MM.1S (cell line): ENCODE measurements around the gene DAAM1.

ENCODE experiments used
- DNase-seq: peaks from one replicate; pipeline ENCODE4 v3.0.0-alpha.2; 2015
- H2AFZ ChIP-seq: fragments of 300-600 bp; sonication (generic); 2 replicates; pipeline ENCODE4 v1.6.0; 2016; ENCODE audit warnings: antibody characterized with exemption, low read length
- H3F3A ChIP-seq: fragments of 300-600 bp; sonication (generic); 2 replicates; pipeline ENCODE4 v1.6.1; 2016; ENCODE audit warnings: mild to moderate bottlenecking, antibody characterized with exemption, low read length, moderate library complexity, mixed read lengths; ENCODE audit not compliant: insufficient read depth
- H3K27ac ChIP-seq: fragments of 300-600 bp; sonication (generic); 2 replicates; pipeline ENCODE4 v1.5.1; 2016; ENCODE audit warnings: mild to moderate bottlenecking, low read length
- H3K27me3 ChIP-seq: fragments of 300-600 bp; sonication (generic); replicated peaks from 2 replicates; pipeline ENCODE4 v1.6.0; 2016; ENCODE audit warnings: low read length; ENCODE audit not compliant: insufficient read depth
- H3K36me3 ChIP-seq: fragments of 300-600 bp; sonication (generic); replicated peaks from 2 replicates; pipeline ENCODE4 v1.6.1; 2016; ENCODE audit warnings: mild to moderate bottlenecking, low read length, mixed read lengths; ENCODE audit not compliant: insufficient read depth
- H3K4me1 ChIP-seq: fragments of 300-600 bp; sonication (generic); 2 replicates; pipeline ENCODE4 v1.6.1; 2016; ENCODE audit warnings: low read length, mixed read lengths
- H3K4me2 ChIP-seq: fragments of 300-600 bp; sonication (generic); 2 replicates; pipeline ENCODE4 v1.6.0; 2016; ENCODE audit warnings: low read depth, low read length
- H3K4me3 ChIP-seq: fragments of 300-600 bp; sonication (generic); 2 replicates; pipeline ENCODE4 v1.5.1; 2016; ENCODE audit warnings: low read length, mixed read lengths
- H3K79me2 ChIP-seq: fragments of 300-600 bp; sonication (generic); 2 replicates; pipeline ENCODE4 v1.6.1; 2016; ENCODE audit warnings: mixed run types, low read length, mixed read lengths
- H3K9ac ChIP-seq: fragments of 300-600 bp; sonication (generic); 2 replicates; pipeline ENCODE4 v1.6.1; 2016; ENCODE audit warnings: low read length, mixed read lengths
- H3K9me2 ChIP-seq: fragments of 300-600 bp; sonication (generic); replicated peaks from 2 replicates; pipeline ENCODE4 v1.6.1; 2016; ENCODE audit warnings: mild to moderate bottlenecking, low read length, mixed read lengths; ENCODE audit not compliant: insufficient read depth
- H3K9me3 ChIP-seq: fragments of 300-600 bp; sonication (generic); replicated peaks from 2 replicates; pipeline ENCODE4 v1.6.1; 2016; ENCODE audit warnings: mild to moderate bottlenecking, low read length, mixed read lengths; ENCODE audit not compliant: insufficient read depth
- H4K20me1 ChIP-seq: fragments of 300-600 bp; sonication (generic); 2 replicates; pipeline ENCODE4 v1.6.1; 2016; ENCODE audit warnings: mild to moderate bottlenecking, low read length, moderate library complexity, mixed read lengths; ENCODE audit not compliant: insufficient read depth
- CTCF ChIP-seq: fragments of 300-600 bp; sonication (generic); IDR thresholded peaks from 2 replicates; pipeline ENCODE4 v1.5.1; 2016; ENCODE audit warnings: antibody characterized with exemption, low read length, mixed read lengths
- EZH2 ChIP-seq: fragments of 300-600 bp; sonication (generic); optimal IDR thresholded peaks from 2 replicates; pipeline ENCODE3; 2017; ENCODE audit warnings: low read depth, mild to moderate bottlenecking, antibody characterized with exemption, low read length, mixed read lengths
- EZH2phosphoT487 ChIP-seq: fragments of 300-600 bp; sonication (generic); IDR thresholded peaks from 2 replicates; pipeline ENCODE4 v1.6.1; 2018; ENCODE audit warnings: antibody characterized with exemption, low read length

DAAM1 gene

GRCh38 chr14:59311723-59312122 is 123.3 kb downstream of the DAAM1 start:
- no peaks in the 10 kb centered on the region for H3K79me2 ChIP-seq
- H3K4me1 ChIP-seq = 0 out of 2 replicates have a peak, but pooled peaks cover 12% of the 10 kb centered on the region

GRCh38 chr14:59313144-59313651 is 124.7 kb downstream of the DAAM1 start:
- peak overlapping the region; percentile 8; the same call in 1 of the 2 replicates for H3K27ac ChIP-seq
- no peak overlapping the region for H3K9ac ChIP-seq
- no peak overlapping the region for H2AFZ ChIP-seq
- H3K4me1 ChIP-seq = 0 out of 2 replicates have a peak, but pooled peaks cover 12% of the 10 kb centered on the region
- no peak overlapping the region for H3K4me2 ChIP-seq
- H3K27me3 ChIP-seq = no peaks in the 10 kb centered on the region
- no peaks in the 10 kb centered on the region for H3F3A ChIP-seq
- H3K36me3 ChIP-seq = no peaks in the 10 kb centered on the region
- no peaks in the 10 kb centered on the region for H3K9me2 ChIP-seq
- H3K79me2 ChIP-seq = no peaks in the 10 kb centered on the region
- DNase-seq = peak; percentile 26
- no peaks in the 10 kb centered on the region for H3K9me3 ChIP-seq
- TF ChIP-seq EZH2 = no peak
- TF ChIP-seq EZH2phosphoT487 = no peak
- no peak for TF ChIP-seq CTCF
- H4K20me1 ChIP-seq = no peaks in the 10 kb centered on the region
- H3K4me3 ChIP-seq = no peak overlapping the region

More at GRCh38 chr14:59311723-59312122, 123.3 kb downstream of the DAAM1 start:
- no peak for DNase-seq
- Histone ChIP-seq H3K9me3 (no peaks in the 10 kb centered on the region), H3K4me2 (no peak overlapping the region), H3K9me2 (no peaks in the 10 kb centered on the region), H3K9ac (no peak overlapping the region), H3K36me3 (no peaks in the 10 kb centered on the region), H2AFZ (no peak overlapping the region), H3F3A (no peaks in the 10 kb centered on the region), H3K27me3 (no peaks in the 10 kb centered on the region), H3K27ac (no peak overlapping the region), H3K4me3 (no peak overlapping the region), H4K20me1 (no peaks in the 10 kb centered on the region)
- TF ChIP-seq CTCF (no peak), EZH2 (no peak), EZH2phosphoT487 (no peak)

DNA sequence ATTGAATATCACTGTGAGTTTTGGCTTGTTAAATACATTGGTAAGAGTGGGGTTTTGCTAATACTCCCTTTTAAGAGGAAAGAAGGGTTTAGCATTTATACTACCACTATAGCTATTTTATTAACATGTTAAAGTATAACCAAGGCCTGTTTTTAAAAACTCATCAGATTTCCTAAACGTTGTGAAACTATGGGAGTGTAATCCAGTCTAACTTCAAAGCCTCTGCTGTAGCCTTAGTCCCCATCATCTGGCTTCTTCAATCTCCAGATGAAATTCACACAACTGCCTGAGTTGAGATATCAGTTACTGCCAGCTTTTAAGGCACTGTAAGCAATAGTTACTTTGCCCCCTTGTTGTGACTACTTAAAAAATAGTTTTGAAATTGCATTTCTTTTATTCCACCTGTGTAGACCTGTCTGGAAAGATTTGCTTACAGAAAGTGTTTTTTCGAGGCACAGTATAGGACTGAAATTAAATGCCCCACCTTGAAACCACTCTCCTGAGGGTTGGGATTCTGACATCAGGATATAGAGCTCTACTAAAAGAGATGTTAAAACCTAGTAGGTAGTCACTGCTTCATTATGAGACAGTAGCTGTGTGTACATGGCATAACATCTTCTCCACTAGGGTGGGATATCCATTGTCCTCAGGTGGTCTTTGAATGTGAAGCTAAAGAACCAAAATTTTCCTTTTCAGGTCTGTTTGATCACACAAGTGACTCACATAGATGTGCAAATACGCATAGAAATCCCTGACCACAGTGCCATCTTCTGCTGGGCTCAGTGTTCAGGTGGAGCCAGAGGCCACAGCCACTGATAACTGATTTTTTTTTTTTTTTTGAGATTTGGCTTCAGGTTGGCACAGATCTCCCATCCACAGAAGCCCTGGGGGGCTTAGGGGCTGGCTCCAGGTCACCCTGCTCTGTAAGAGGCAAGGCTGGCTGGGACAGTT is 125.5 kb downstream of the DAAM1 start:
- Histone ChIP-seq H3K9me2 (no peaks in the 10 kb centered on the region), H2AFZ (no peak overlapping the region), H3K9me3 (no peaks in the 10 kb centered on the region), H3K9ac (no peak overlapping the region), H3K4me1 (0 out of 2 replicates have a peak, but pooled peaks cover 12% of the 10 kb centered on the region), H3K27ac (no peak overlapping the region), H3K4me3 (no peak overlapping the region), H4K20me1 (no peaks in the 10 kb centered on the region), H3K4me2 (no peak overlapping the region), H3F3A (no peaks in the 10 kb centered on the region), H3K79me2 (no peaks in the 10 kb centered on the region), H3K36me3 (no peaks in the 10 kb centered on the region), H3K27me3 (no peaks in the 10 kb centered on the region)
- no peak for DNase-seq
- TF ChIP-seq EZH2phosphoT487 (no peak), CTCF (no peak), EZH2 (no peak)
